CD14-positive monocyte (primary cell): ENCODE results near the gene CDSN. TPM values are rescaled to one million over a fixed set of nuclear protein-coding genes. Genes with fewer than 3 reads are reported as not detected.

ENCODE experiments used
- DNase-seq, 3 donors: peaks; one replicate each; pipeline ENCODE4 v3.0.0-alpha.2; 2011 to 2022
- H2AFZ ChIP-seq: 2 replicates; pipeline ENCODE4 v1.6.0; 2012; ENCODE audit warnings: mild to moderate bottlenecking, low read depth, low read length, inconsistent platforms; ENCODE audit not compliant: insufficient read depth, poor library complexity, severe bottlenecking
- H3K27ac ChIP-seq, 2 donors: 1 replicate in 1 of 2; 2 replicates in 1 of 2; pipeline ENCODE4 v1.5.1; 2012 to 2013; ENCODE audit warnings: low read length in 2 of 2, control low read depth in 1 of 2, inconsistent platforms in 1 of 2, low read depth in 1 of 2, mild to moderate bottlenecking in 1 of 2
- H3K27me3 ChIP-seq, 2 donors: one replicate each; pipeline versions ENCODE4 v1.6.0 to v1.6.1; 2011 to 2013; ENCODE audit warnings: low read length in 2 of 2; ENCODE audit not compliant: control insufficient read depth in 2 of 2, insufficient read depth in 2 of 2
- H3K36me3 ChIP-seq, 2 donors: replicated peaks in 1 of 2; 1 replicate in 1 of 2; 2 replicates in 1 of 2; pipeline versions ENCODE4 v1.5.1 to v1.6.1; 2012 to 2013; ENCODE audit warnings: low read length in 2 of 2, control low read depth in 1 of 2, inconsistent platforms in 1 of 2, mild to moderate bottlenecking in 1 of 2; ENCODE audit not compliant: insufficient read depth in 2 of 2, control insufficient read depth in 1 of 2
- H3K4me1 ChIP-seq, 2 donors: 1 replicate in 1 of 2; 2 replicates in 1 of 2; pipeline versions ENCODE4 v1.5.1 to v1.6.1; 2012 to 2013; ENCODE audit warnings: low read length in 2 of 2, control low read depth in 1 of 2, inconsistent platforms in 1 of 2, mild to moderate bottlenecking in 1 of 2, moderate library complexity in 1 of 2; ENCODE audit not compliant: insufficient read depth in 2 of 2, control insufficient read depth in 1 of 2
- H3K4me2 ChIP-seq: replicated peaks from 2 replicates; pipeline ENCODE3; 2012; ENCODE audit warnings: low read length, moderate library complexity, mild to moderate bottlenecking; ENCODE audit not compliant: poor library complexity, severe bottlenecking; ENCODE audit errors: extremely low read depth
- H3K4me3 ChIP-seq, 3 experiments: fragments of 200-600 bp in 1 of 3; sonication (generic) in 1 of 3; replicated peaks in 1 of 3; 1 replicate in 2 of 3; 2 replicates in 1 of 3; pipeline ENCODE4 v1.5.1; 2011 to 2013; ENCODE audit warnings: low read length in 3 of 3, mild to moderate bottlenecking in 3 of 3, control low read depth in 2 of 3, low read depth in 2 of 3, inconsistent platforms in 1 of 3, moderate library complexity in 1 of 3
- H3K79me2 ChIP-seq: 2 replicates; pipeline ENCODE4 v1.6.0; 2012; ENCODE audit warnings: mild to moderate bottlenecking, control low read depth, inconsistent platforms, low read length, moderate library complexity; ENCODE audit not compliant: insufficient read depth
- H3K9ac ChIP-seq: 2 replicates; pipeline ENCODE4 v1.6.0; 2017; ENCODE audit warnings: low read length, mild to moderate bottlenecking; ENCODE audit not compliant: insufficient read depth, poor library complexity, severe bottlenecking
- H3K9me3 ChIP-seq, 2 donors: replicated peaks in 1 of 2; 1 replicate in 1 of 2; 2 replicates in 1 of 2; pipeline versions ENCODE4 v1.5.1 to v1.6.1; 2012 to 2013; ENCODE audit warnings: low read length in 2 of 2, control low read depth in 1 of 2; ENCODE audit not compliant: control insufficient read depth in 1 of 2, insufficient read depth in 1 of 2
- H4K20me1 ChIP-seq: 2 replicates; pipeline ENCODE4 v1.6.0; 2012; ENCODE audit warnings: mild to moderate bottlenecking, low read length, control low read depth, moderate library complexity; ENCODE audit not compliant: insufficient read depth
- H3K27ac Mint-ChIP-seq, 7 donors: one replicate each; pipeline ENCODE4 v1.8.0; 2020; ENCODE audit warnings: mild to moderate bottlenecking in 7 of 7, mixed read lengths in 7 of 7, moderate library complexity in 6 of 7, inconsistent platforms in 2 of 7
- H3K27me3 Mint-ChIP-seq, 3 donors: one replicate each; pipeline ENCODE4 v1.8.0; 2021 to 2022; ENCODE audit warnings: low read depth in 3 of 3, mild to moderate bottlenecking in 3 of 3, mixed read lengths in 3 of 3, moderate library complexity in 3 of 3, inconsistent platforms in 1 of 3
- H3K36me3 Mint-ChIP-seq, 2 donors: one replicate each; pipeline ENCODE4 v1.8.0; 2020; ENCODE audit warnings: mixed read lengths in 2 of 2, inconsistent platforms in 1 of 2, mild to moderate bottlenecking in 1 of 2
- H3K4me1 Mint-ChIP-seq: one replicate; pipeline ENCODE4 v1.8.0; 2020; ENCODE audit warnings: mild to moderate bottlenecking, mixed read lengths
- H3K4me3 Mint-ChIP-seq, 2 donors: one replicate each; pipeline ENCODE4 v1.8.0; 2020; ENCODE audit warnings: mild to moderate bottlenecking in 2 of 2, mixed read lengths in 2 of 2, moderate library complexity in 1 of 2
- H3K9me3 Mint-ChIP-seq, 7 donors: one replicate each; pipeline ENCODE4 v1.8.0; 2020 to 2022; ENCODE audit warnings: mixed read lengths in 7 of 7, mild to moderate bottlenecking in 6 of 7, moderate library complexity in 6 of 7, inconsistent platforms in 2 of 7
- CTCF ChIP-seq: fragments of 200-600 bp; IDR thresholded peaks from one replicate; pipeline ENCODE4 v1.8.0; 2022; ENCODE audit warnings: antibody characterized with exemption, mild to moderate bottlenecking
- WGBS: methylation state at CpG from one replicate; pipeline ENCODE4 v1.1.5; 2013; ENCODE audit warnings: missing lambda C conversion rate; ENCODE audit not compliant: insufficient coverage; 5-methylcytosine and 5-hydroxymethylcytosine counted together
- intact Hi-C, 2 donors: fragments of 100-400 bp; cut with micrococcal nuclease; formaldehyde crosslinking; loops; one replicate each; pipeline versions ENCODE4 v1.15.0 to v1.15.1; 2023
- polyA plus RNA-seq, 3 donors: library from polyadenylated mRNA; depleted of rRNA in 1 of 3; unstranded in 2 of 3; stranded (reverse) in 1 of 3; fragments of 300-500 nt in 2 of 3; fragments of >200 nt in 1 of 3; fragmentation: Illumina TruSeq in 2 of 3; gene quantifications; 1 replicate in 2 of 3; 2 replicates in 1 of 3; pipeline ENCODE4 v1.2.3, GENCODE V29; 2012 to 2021

Gene CDSN
- polyA plus RNA-seq, 3 donors = not detected

DNA sequence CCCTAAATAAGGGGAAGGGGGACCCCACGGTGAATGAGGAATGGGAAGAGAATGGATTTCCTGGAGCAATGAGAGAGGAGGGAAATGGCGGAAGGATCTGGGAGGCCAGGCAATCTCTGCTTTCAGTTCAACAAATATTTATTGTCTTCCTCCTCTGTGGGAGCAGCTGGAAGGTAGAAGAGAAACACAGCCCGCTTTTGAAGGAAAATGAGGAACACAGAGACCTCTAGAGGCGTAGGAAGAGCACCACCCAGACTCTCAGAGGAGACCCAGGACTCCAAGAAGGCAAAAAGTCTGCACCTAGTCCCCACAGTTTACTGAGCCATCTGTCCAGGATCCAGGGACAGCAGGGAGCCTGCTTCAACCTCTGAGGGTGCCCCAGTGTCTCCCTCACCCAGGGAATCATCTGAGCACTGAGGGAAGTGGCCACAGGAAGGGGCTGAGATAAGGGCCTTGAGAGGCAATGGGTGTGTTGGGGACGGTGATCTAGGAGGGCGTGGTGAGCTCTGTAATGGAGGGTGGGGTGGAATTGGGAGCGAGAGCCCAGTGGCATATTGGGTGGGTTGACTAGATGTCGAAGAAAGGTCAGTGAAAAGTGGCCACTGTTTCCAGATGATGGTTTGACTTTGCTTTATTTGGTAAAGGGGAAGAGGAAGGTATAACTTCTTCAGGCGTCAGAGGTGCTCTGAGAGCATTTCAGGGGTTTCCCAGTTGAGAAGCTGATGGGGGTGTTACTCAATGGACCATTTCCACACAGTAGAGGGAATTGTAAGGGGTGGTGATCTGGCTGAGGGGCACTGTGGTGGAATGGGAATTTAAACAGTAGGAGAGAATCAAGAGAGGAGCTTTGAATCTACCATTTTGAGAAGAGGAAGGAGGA, 5.0 kb downstream of the CDSN start:
- H3K27ac Mint-ChIP-seq = peak overlapping the region; percentile 7 to 79 (median 72)
- Histone ChIP-seq H4K20me1 (no peaks in the 10 kb centered on the region), H3K36me3 (no peaks in the 10 kb centered on the region), H3K27me3 (peaks cover 0 to under 1% of the 10 kb centered on the region in 2 donors), H3K4me3 (no peak overlapping the region), H3K4me2 (no peak overlapping the region), H3K4me1 (peaks cover 5 to 19% of the 10 kb centered on the region in 2 donors), H3K27ac (no peak overlapping the region), H3K9me3 (no peaks in the 10 kb centered on the region), H2AFZ (peak overlapping the region; percentile 52), H3K9ac (no peak overlapping the region), H3K79me2 (no peaks in the 10 kb centered on the region)
- peak in 1 of 3 donors; percentile 16 for DNase-seq
- H3K36me3 Mint-ChIP-seq = no peaks in the 10 kb centered on the region
- WGBS = 23% methylated on average over 8 of the region's 9 CpGs
- H3K9me3 Mint-ChIP-seq = peaks cover 0 to 2% (median 0%) of the 10 kb centered on the region in 7 donors
- no peak for TF ChIP-seq CTCF
- peaks cover 20% of the 10 kb centered on the region for H3K4me1 Mint-ChIP-seq
- peak overlapping the region in 1 of 2 donors; percentile 1 for H3K4me3 Mint-ChIP-seq
- intact Hi-C loops = no loop called here
- peaks cover 13 to 15% (median 14%) of the 10 kb centered on the region in 3 donors for H3K27me3 Mint-ChIP-seq

DNA sequence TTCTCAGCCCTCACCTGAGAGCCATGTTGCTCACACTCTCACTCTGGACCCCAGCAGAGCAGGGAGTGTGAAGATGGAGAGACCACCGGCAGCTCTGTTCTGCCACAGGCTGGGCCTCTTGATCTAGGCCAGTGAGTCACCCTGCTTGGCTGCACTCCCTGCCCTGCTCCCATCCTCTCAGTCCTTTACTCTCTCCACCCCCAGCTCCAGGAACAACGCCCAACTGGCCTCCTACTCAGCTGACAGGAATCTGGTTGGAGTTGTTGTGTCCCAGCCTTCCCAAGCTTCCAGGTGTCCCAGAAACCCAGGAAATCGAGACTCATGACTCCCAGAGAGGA, 5.7 kb downstream of the CDSN start, which contains the start of gene PSORS1C1:
Gene PSORS1C1 (plus strand): TSS at position 260 of the 338 bp plus-strand sequence. CDS start 14,833 bp downstream, outside the sequence.
- no peak within 1 kb of the TSS for H3K4me3 ChIP-seq
- no peak within 1 kb of the TSS for H3K9ac ChIP-seq
- peak within 1 kb of the TSS; percentile 52 for H2AFZ ChIP-seq
- H3K4me1 ChIP-seq = peaks cover 6 to 20% of the 10 kb centered on the region in 2 donors
- peaks cover 17 to 18% (median 18%) of the 10 kb centered on the region in 3 donors for H3K27me3 Mint-ChIP-seq
- DNase-seq = no peak
- intact Hi-C loops = no loop called here
- H3K27ac ChIP-seq = no peak within 1 kb of the TSS
- no peaks in the 10 kb centered on the region for H3K36me3 Mint-ChIP-seq
- H3K27me3 ChIP-seq = peaks cover 0 to 3% of the 10 kb centered on the region in 2 donors
- no peaks in the 10 kb centered on the region for H3K9me3 ChIP-seq
- H3K4me1 Mint-ChIP-seq = peaks cover 25% of the 10 kb centered on the region
- no CpG with 5 or more reads among the region's 3 CpGs for WGBS
- peaks cover 0 to 2% (median 0%) of the 10 kb centered on the region in 7 donors for H3K9me3 Mint-ChIP-seq
- H3K4me3 Mint-ChIP-seq = peak within 1 kb of the TSS in 1 of 2 donors; percentile 1
- no peaks in the 10 kb centered on the region for H4K20me1 ChIP-seq
- no peak for TF ChIP-seq CTCF
- H3K79me2 ChIP-seq = no peaks in the 10 kb centered on the region
- H3K36me3 ChIP-seq = no peaks in the 10 kb centered on the region
- peak within 1 kb of the TSS; percentile 7 to 79 (median 72) for H3K27ac Mint-ChIP-seq
- H3K4me2 ChIP-seq = no peak within 1 kb of the TSS
